Endothelial cell of umbilical vein (primary cell): ENCODE results near the gene RASAL2. TPM values are rescaled to one million over a fixed set of nuclear protein-coding genes. Genes with fewer than 3 reads are reported as not detected.
"Not testable (repeated sequence)": the region's sequence is repeated elsewhere in the genome, so short reads cannot be mapped to it uniquely, and the experiment has no call there.

Experiments used
- BruUV-seq: library from RNA; stranded (reverse); fragments of 400-500 nt; replicated peaks from 2 replicates; lab custom pipeline; 2021; lab: Mats Ljungman, UMichigan
- CTCF ChIA-PET: fragments of 300-600, 350-600 bp; sonication (Branson Sonifier 250); formaldehyde crosslinking; loops from one replicate; lab custom pipeline; 2021; ENCODE audit warnings: antibody characterized with exemption, inconsistent platforms; lab: Charles Lee
- POLR2A ChIA-PET: fragments of 300-600, 350-600 bp; sonication (Branson Sonifier 250); formaldehyde crosslinking; loops from one replicate; lab custom pipeline; 2021; ENCODE audit warnings: antibody characterized with exemption, inconsistent platforms; lab: Charles Lee
- DNase-seq: peaks from one replicate; pipeline ENCODE4 v3.0.0-alpha.2; 2011; ENCODE audit warnings: low read depth, low spot score
- FAIRE-seq: peaks from 2 replicates; lab custom pipeline; 2011; peaks lifted over from hg19 to GRCh38; lab: Jason Lieb, UNC
- H2AFZ ChIP-seq: 2 replicates; pipeline ENCODE4 v1.6.0; 2012; ENCODE audit warnings: low read depth, low read length, control low read depth, inconsistent platforms
- H3K27ac ChIP-seq: 2 replicates; pipeline ENCODE4 v1.5.1; 2011; ENCODE audit warnings: low read depth, mild to moderate bottlenecking, control low read depth, low read length, moderate library complexity; ENCODE audit not compliant: insufficient read depth
- H3K27me3 ChIP-seq, 2 experiments: 2 replicates each; pipeline versions ENCODE4 v1.6.0 to v1.6.1; 2011; ENCODE audit warnings: low read length in 2 of 2, mixed read lengths in 1 of 2; ENCODE audit not compliant: control insufficient read depth in 2 of 2, insufficient read depth in 2 of 2
- H3K36me3 ChIP-seq, 2 experiments: 2 replicates in 1 of 2; 3 replicates in 1 of 2; pipeline ENCODE4 v1.5.1; 2011; ENCODE audit warnings: low read length in 2 of 2, mild to moderate bottlenecking in 1 of 2, moderate library complexity in 1 of 2; ENCODE audit not compliant: control insufficient read depth in 2 of 2, insufficient read depth in 2 of 2; ENCODE audit errors: extremely low read depth in 1 of 2
- H3K4me1 ChIP-seq: 3 replicates; pipeline ENCODE4 v1.5.1; 2011; ENCODE audit warnings: mild to moderate bottlenecking, low read length; ENCODE audit not compliant: control insufficient read depth, insufficient read depth; ENCODE audit errors: extremely low read depth
- H3K4me2 ChIP-seq: 2 replicates; pipeline ENCODE4 v1.6.1; 2011; ENCODE audit warnings: low read length, control low read depth, mixed read lengths; ENCODE audit not compliant: insufficient read depth
- H3K4me3 ChIP-seq, 3 experiments: fragments of 200-600 bp in 1 of 3; sonication (generic), shearing (Covaris generic) in 1 of 3; replicated peaks in 1 of 3; 2 replicates each; pipeline ENCODE4 v1.5.1; 2011 to 2016; ENCODE audit warnings: control low read depth in 3 of 3, low read length in 3 of 3, mild to moderate bottlenecking in 2 of 3, inconsistent platforms in 1 of 3, low read depth in 1 of 3, moderate library complexity in 1 of 3; ENCODE audit not compliant: insufficient read depth in 1 of 3
- H3K79me2 ChIP-seq: 2 replicates; pipeline ENCODE4 v1.6.0; 2012; ENCODE audit warnings: low read length, inconsistent platforms; ENCODE audit not compliant: control insufficient read depth, insufficient read depth
- H3K9ac ChIP-seq: replicated peaks from 2 replicates; pipeline ENCODE3; 2011; ENCODE audit warnings: low read length, control low read depth; ENCODE audit not compliant: insufficient read depth; ENCODE audit errors: extremely low read depth
- H3K9me1 ChIP-seq: replicated peaks from 3 replicates; pipeline ENCODE4 v1.6.0; 2011; ENCODE audit warnings: mild to moderate bottlenecking, low read length; ENCODE audit not compliant: control insufficient read depth, insufficient read depth; ENCODE audit errors: extremely low read depth
- H3K9me3 ChIP-seq: replicated peaks from 2 replicates; pipeline ENCODE4 v1.5.1; 2012; ENCODE audit warnings: low read length, inconsistent platforms; ENCODE audit not compliant: control insufficient read depth, insufficient read depth
- H4K20me1 ChIP-seq: replicated peaks from 2 replicates; pipeline ENCODE3; 2011; ENCODE audit warnings: mild to moderate bottlenecking, low read length; ENCODE audit not compliant: control insufficient read depth, insufficient read depth; ENCODE audit errors: extremely low read depth
- dilution Hi-C: fragments of 300-500 bp; cut with MboI; formaldehyde crosslinking; loops from one replicate; pipeline ENCODE4 v1.15.0; 2019; ENCODE audit warnings: low sequenced_read_pairs; ENCODE audit not compliant: extremely low pct_ligation_motif_present
- intact Hi-C: fragments of 100-400 bp; cut with micrococcal nuclease; formaldehyde crosslinking; loops from one replicate; pipeline ENCODE4 v1.10.0; 2022
- polyA plus RNA-seq, 4 experiments: library from polyadenylated mRNA; depleted of rRNA in 3 of 4; stranded (reverse) in 3 of 4; unstranded in 1 of 4; fragments of >200 nt; gene quantifications; 2 replicates each; pipeline versions ENCODE4 v1.2.1 to v1.2.3, GENCODE V29; 2011 to 2012; ENCODE audit warnings: missing spikeins in 1 of 4
- total RNA-seq: library from RNA; stranded (reverse); gene quantifications from 2 replicates; pipeline ENCODE4 v1.2.3, GENCODE V29; 2021

Gene RASAL2
- total and polyA plus RNA-seq, 2 donors (not counting 3 experiments of a cell fraction or from before 2014, with no cell fraction given): 12.5 to 15.5 TPM

- H3K9me3 ChIP-seq, H3K27ac ChIP-seq, H3K36me3 ChIP-seq, H3K79me2 ChIP-seq, BruUV-seq, H3K27me3 ChIP-seq, H3K4me2 ChIP-seq, H3K4me3 ChIP-seq, H3K4me1 ChIP-seq, H3K9ac ChIP-seq, FAIRE-seq, dilution Hi-C loops, H3K9me1 ChIP-seq, POLR2A ChIA-PET, DNase-seq, H2AFZ ChIP-seq, intact Hi-C loops, H4K20me1 ChIP-seq: not testable (repeated sequence)
- CTCF ChIA-PET: interaction anchor here (2.6 kb wide), 1 partner anchor 170 kb away, joined by 7 read pairs; no protein-coding TSS in a partner anchor
These were observed 108.2 kb downstream of the RASAL2 start for GRCh38 chr1:178202095-178202494.

DNA sequence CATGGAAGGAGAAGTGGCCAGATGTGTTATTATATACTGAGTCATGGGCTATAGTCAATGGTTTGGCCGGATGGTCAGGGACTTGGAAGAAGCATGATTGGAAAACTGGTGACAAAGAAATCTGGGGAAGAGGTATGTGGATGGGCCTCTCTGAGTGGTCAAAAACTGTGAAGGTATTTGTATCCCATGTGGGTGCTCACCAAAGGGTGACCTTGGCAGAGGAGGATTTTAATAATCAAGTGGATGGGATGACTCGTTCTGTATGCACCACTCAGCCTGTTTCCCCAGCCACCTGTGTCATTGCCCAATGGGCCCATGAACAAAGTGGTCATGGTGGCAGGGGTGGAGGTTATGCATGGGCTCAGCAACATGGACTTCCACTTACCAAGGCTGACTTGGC is 108.6 kb downstream of the RASAL2 start:
- dilution Hi-C loops, H3K79me2 ChIP-seq, H3K9me3 ChIP-seq, FAIRE-seq, H3K27me3 ChIP-seq, H4K20me1 ChIP-seq, BruUV-seq, POLR2A ChIA-PET, H3K27ac ChIP-seq, H3K4me3 ChIP-seq, DNase-seq, H3K4me1 ChIP-seq, H2AFZ ChIP-seq, H3K9me1 ChIP-seq, H3K36me3 ChIP-seq, intact Hi-C loops, H3K4me2 ChIP-seq, H3K9ac ChIP-seq: not testable (repeated sequence)
- CTCF ChIA-PET: interaction anchor here (2.6 kb wide), 1 partner anchor 171 kb away, joined by 7 read pairs; no protein-coding TSS in a partner anchor

- H2AFZ ChIP-seq, H3K4me3 ChIP-seq, dilution Hi-C loops, H3K27me3 ChIP-seq, BruUV-seq, H3K4me1 ChIP-seq, POLR2A ChIA-PET, H3K79me2 ChIP-seq, H3K27ac ChIP-seq, H3K9ac ChIP-seq, H3K4me2 ChIP-seq, H3K36me3 ChIP-seq, H3K9me3 ChIP-seq, DNase-seq, intact Hi-C loops, H4K20me1 ChIP-seq, FAIRE-seq, H3K9me1 ChIP-seq: not testable (repeated sequence)
- CTCF ChIA-PET: interaction anchor here (1.0 kb wide), 1 partner anchor 10 kb away, joined by 3 read pairs; no protein-coding TSS in a partner anchor
These were observed 114.5 kb downstream of the RASAL2 start for GRCh38 chr1:178208269-178208856.
